Panc1 (cell line): Measurements from ENCODE around the gene ADCY1. TPM values are rescaled to one million over a fixed set of nuclear protein-coding genes. Genes with fewer than 3 reads are reported as not detected.

Experiments
- ATAC-seq: fragments of 200-7000 bp; cut with Tn5 transposase; 2 replicates; pipeline ENCODE4 v1.9.1; 2020; ENCODE audit warnings: mild to moderate bottlenecking, moderate library complexity
- BruUV-seq: library from RNA; stranded (reverse); fragments of 400-500 nt; replicated peaks from 2 replicates; lab custom pipeline; 2021; lab: Mats Ljungman, UMichigan
- CTCF ChIA-PET: fragments of 300-600 bp; sonication (Branson Sonifier 250); formaldehyde crosslinking; loops from one replicate; lab custom pipeline; 2022; ENCODE audit warnings: antibody characterized with exemption; lab: Charles Lee
- POLR2A ChIA-PET: fragments of 300-600 bp; sonication (Branson Sonifier 250); formaldehyde crosslinking; loops from one replicate; lab custom pipeline; 2022; ENCODE audit warnings: antibody characterized with exemption; lab: Charles Lee
- DNase-seq: peaks from one replicate; pipeline ENCODE4 v3.0.0-alpha.2; 2010; ENCODE audit warnings: low read depth, low spot score
- H3K27ac ChIP-seq: 2 replicates; pipeline ENCODE4 v1.5.1; 2011; ENCODE audit warnings: mild to moderate bottlenecking, low read length, inconsistent platforms
- H3K27me3 ChIP-seq: fragments of 200-500 bp; sonication (Bioruptor generic); 2 replicates; pipeline ENCODE4 v1.6.0; 2014; ENCODE audit warnings: low read length, inconsistent platforms; ENCODE audit not compliant: control insufficient read depth, insufficient read depth
- H3K36me3 ChIP-seq: fragments of 200-500 bp; sonication (Bioruptor generic); 2 replicates; pipeline ENCODE4 v1.5.1; 2014; ENCODE audit warnings: inconsistent platforms, mild to moderate bottlenecking, low read length, moderate library complexity; ENCODE audit not compliant: control insufficient read depth, insufficient read depth
- H3K4me1 ChIP-seq: 2 replicates; pipeline ENCODE4 v1.5.1; 2011; ENCODE audit warnings: inconsistent platforms, mild to moderate bottlenecking, low read length, moderate library complexity; ENCODE audit not compliant: control insufficient read depth, insufficient read depth
- H3K4me3 ChIP-seq, 2 experiments: 2 replicates each; pipeline ENCODE4 v1.5.1; 2011 to 2012; ENCODE audit warnings: low read depth in 2 of 2, low read length in 2 of 2, mild to moderate bottlenecking in 2 of 2, inconsistent platforms in 1 of 2, moderate library complexity in 1 of 2
- H3K9me3 ChIP-seq: fragments of 200-500 bp; sonication (Bioruptor generic); 2 replicates; pipeline ENCODE4 v1.5.1; 2014; ENCODE audit warnings: low read depth, mild to moderate bottlenecking, inconsistent platforms, low read length, moderate library complexity; ENCODE audit not compliant: control insufficient read depth, insufficient read depth
- CTCF ChIP-seq: fragments of 450-650 bp; IDR thresholded peaks from 2 replicates; pipeline ENCODE4 v1.5.1; 2017; ENCODE audit warnings: mild to moderate bottlenecking
- POLR2AphosphoS5 ChIP-seq: IDR thresholded peaks from 2 replicates; pipeline ENCODE4 v1.6.1; 2012; ENCODE audit warnings: mild to moderate bottlenecking, low read depth, low read length, moderate library complexity
- SIN3A ChIP-seq: IDR thresholded peaks from 2 replicates; pipeline ENCODE4 v1.6.1; 2012; ENCODE audit warnings: low read depth, mild to moderate bottlenecking, low read length, moderate library complexity, borderline replicate concordance; ENCODE audit not compliant: insufficient read depth
- TCF7L2 ChIP-seq: IDR thresholded peaks from 2 replicates; pipeline ENCODE4 v1.6.1; 2011; ENCODE audit warnings: mild to moderate bottlenecking, low read depth, low read length, inconsistent platforms
- in situ Hi-C: cut with HindIII; loops from 2 replicates; pipeline ENCODE4 v1.10.0; 2016; ENCODE audit warnings: low sequenced_read_pairs, low pct_unique_long_range_greater_than_20kb
- intact Hi-C: fragments of 100-400 bp; cut with micrococcal nuclease; formaldehyde crosslinking; loops from one replicate; pipeline ENCODE4 v1.10.0; 2022; ENCODE audit not compliant: unreplicated experiment
- total RNA-seq: library from RNA; stranded (reverse); gene quantifications from one replicate; pipeline ENCODE4 v1.2.1, GENCODE V29; 2021; ENCODE audit not compliant: unreplicated experiment
- TF ChIP-seq, protein P1 (sequence below), 2 experiments: IDR thresholded peaks; 2 replicates each; pipeline ENCODE4 v1.6.1; 2011 to 2012; ENCODE audit warnings: low read depth in 2 of 2, control low read depth in 1 of 2, low read length in 1 of 2, mild to moderate bottlenecking in 1 of 2, moderate library complexity in 1 of 2; ENCODE audit not compliant: insufficient read depth in 1 of 2

Gene ADCY1
- total RNA-seq, 1 experiment from 2014 or later: 2.1 TPM

DNA sequence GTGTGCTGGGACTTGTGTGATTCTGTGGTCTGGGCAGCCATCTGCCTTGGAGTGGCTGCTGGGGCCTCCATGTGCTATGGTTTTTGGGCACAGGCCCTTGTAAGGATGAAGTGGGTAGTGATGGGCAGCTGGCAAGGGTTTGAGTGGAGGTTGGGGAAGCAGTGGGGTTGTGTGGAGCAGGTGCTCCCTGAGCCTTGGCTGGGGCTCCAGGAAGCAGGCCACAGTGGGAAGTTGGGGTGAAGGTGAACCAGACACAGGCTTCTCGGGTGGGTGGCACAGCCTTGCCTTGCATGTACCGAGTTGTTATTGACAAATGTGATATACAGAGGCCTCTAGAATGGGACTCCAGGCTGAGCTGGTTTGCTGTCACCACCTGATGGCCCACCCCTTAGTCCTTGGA lies 82.3 kb downstream of the ADCY1 start:
- DNase-seq (no peak), ATAC-seq (no peak)
- TF ChIP-seq CTCF: no peak
- no peak for TF ChIP-seq POLR2AphosphoS5
- TF ChIP-seq, protein P1, sequence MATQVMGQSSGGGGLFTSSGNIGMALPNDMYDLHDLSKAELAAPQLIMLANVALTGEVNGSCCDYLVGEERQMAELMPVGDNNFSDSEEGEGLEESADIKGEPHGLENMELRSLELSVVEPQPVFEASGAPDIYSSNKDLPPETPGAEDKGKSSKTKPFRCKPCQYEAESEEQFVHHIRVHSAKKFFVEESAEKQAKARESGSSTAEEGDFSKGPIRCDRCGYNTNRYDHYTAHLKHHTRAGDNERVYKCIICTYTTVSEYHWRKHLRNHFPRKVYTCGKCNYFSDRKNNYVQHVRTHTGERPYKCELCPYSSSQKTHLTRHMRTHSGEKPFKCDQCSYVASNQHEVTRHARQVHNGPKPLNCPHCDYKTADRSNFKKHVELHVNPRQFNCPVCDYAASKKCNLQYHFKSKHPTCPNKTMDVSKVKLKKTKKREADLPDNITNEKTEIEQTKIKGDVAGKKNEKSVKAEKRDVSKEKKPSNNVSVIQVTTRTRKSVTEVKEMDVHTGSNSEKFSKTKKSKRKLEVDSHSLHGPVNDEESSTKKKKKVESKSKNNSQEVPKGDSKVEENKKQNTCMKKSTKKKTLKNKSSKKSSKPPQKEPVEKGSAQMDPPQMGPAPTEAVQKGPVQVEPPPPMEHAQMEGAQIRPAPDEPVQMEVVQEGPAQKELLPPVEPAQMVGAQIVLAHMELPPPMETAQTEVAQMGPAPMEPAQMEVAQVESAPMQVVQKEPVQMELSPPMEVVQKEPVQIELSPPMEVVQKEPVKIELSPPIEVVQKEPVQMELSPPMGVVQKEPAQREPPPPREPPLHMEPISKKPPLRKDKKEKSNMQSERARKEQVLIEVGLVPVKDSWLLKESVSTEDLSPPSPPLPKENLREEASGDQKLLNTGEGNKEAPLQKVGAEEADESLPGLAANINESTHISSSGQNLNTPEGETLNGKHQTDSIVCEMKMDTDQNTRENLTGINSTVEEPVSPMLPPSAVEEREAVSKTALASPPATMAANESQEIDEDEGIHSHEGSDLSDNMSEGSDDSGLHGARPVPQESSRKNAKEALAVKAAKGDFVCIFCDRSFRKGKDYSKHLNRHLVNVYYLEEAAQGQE (IDR thresholded peaks at IDR 0.05; ENCODE audit: insufficient read depth in 1 of 2, low read depth in 2 of 2, low read length in 1 of 2): no peak
- no peak for TF ChIP-seq SIN3A
- TF ChIP-seq TCF7L2: no peak
- no peaks in the 10 kb centered on the region for H3K27me3 ChIP-seq
- in situ Hi-C loops: no loop called here
- no peak overlapping the region for H3K4me3 ChIP-seq
- no peaks in the 10 kb centered on the region for H3K4me1 ChIP-seq
- no peaks in the 10 kb centered on the region for H3K36me3 ChIP-seq
- H3K9me3 ChIP-seq: no peaks in the 10 kb centered on the region
- intact Hi-C loops: no loop called here
- no TSS peak for BruUV-seq
- POLR2A ChIA-PET: no interaction called here
- CTCF ChIA-PET: no interaction called here
- no peak overlapping the region for H3K27ac ChIP-seq

- POLR2A ChIA-PET: no interaction called here
- ATAC-seq (no peak), DNase-seq (no peak)
- no TSS peak for BruUV-seq
- Histone ChIP-seq H3K4me1 (no peaks in the 10 kb centered on the region), H3K27me3 (no peaks in the 10 kb centered on the region), H3K27ac (no peak overlapping the region), H3K4me3 (no peak overlapping the region), H3K9me3 (no peaks in the 10 kb centered on the region), H3K36me3 (no peaks in the 10 kb centered on the region)
- TF ChIP-seq, protein P1 (IDR thresholded peaks at IDR 0.05; ENCODE audit: insufficient read depth in 1 of 2, low read depth in 2 of 2, low read length in 1 of 2): no peak
- TF ChIP-seq CTCF: no peak
- no peak for TF ChIP-seq TCF7L2
- no peak for TF ChIP-seq SIN3A
- no peak for TF ChIP-seq POLR2AphosphoS5
- in situ Hi-C loops: no loop called here
- intact Hi-C loops: no loop called here
- CTCF ChIA-PET: no interaction called here
Measured at GRCh38 chr7:45657136-45657889, 83.1 kb downstream of the ADCY1 start.
